Left forelimb (tissue), 1 donor: ENCODE results near the gene RASSF9.

Experiments
- DNase-seq: peaks from one replicate; pipeline ENCODE4 v3.0.0-alpha.2; 2018; ENCODE audit warnings: low spot score

The RASSF9 gene

GRCh38 chr12:85836197-85837090 lies at the start of gene RASSF9:
Gene RASSF9, minus strand, starts transcription at chr12:85836409. Its CDS starts 208 bp downstream, at chr12:85836201.
- DNase-seq: no peak

- no peak for DNase-seq
These were observed 47.6 kb upstream of the RASSF9 start for GRCh38 chr12:85883763-85884162.

- no peak for DNase-seq
These were observed 41.2 kb upstream of the RASSF9 start for GRCh38 chr12:85877459-85877858.

- DNase-seq: no peak
These were observed 37.8 kb upstream of the RASSF9 start, which contains the start of gene NTS for GRCh38 chr12:85874031-85874461. Gene NTS, plus strand, starts transcription at chr12:85874295. Its CDS starts 109 bp downstream, at chr12:85874404.

GRCh38 chr12:85872497-85873091 lies 36.4 kb upstream of the RASSF9 start:
- DNase-seq: no peak

GRCh38 chr12:85866986-85867776 lies 31.0 kb upstream of the RASSF9 start:
- no peak for DNase-seq

GRCh38 chr12:85865890-85866289 lies 29.7 kb upstream of the RASSF9 start:
- DNase-seq: no peak

- DNase-seq: no peak
These were observed 20.8 kb upstream of the RASSF9 start for GRCh38 chr12:85856966-85857365.

- no peak for DNase-seq
These were observed 19.1 kb upstream of the RASSF9 start for GRCh38 chr12:85855305-85855704.

GRCh38 chr12:85849344-85849743 lies 13.1 kb upstream of the RASSF9 start:
- no peak for DNase-seq

GRCh38 chr12:85843606-85844310 lies 7.5 kb upstream of the RASSF9 start:
- no peak for DNase-seq

- DNase-seq: no peak
These were observed 598 bp downstream of the RASSF9 start for GRCh38 chr12:85835426-85836196.

GRCh38 chr12:85834378-85834777 lies 1.8 kb downstream of the RASSF9 start:
- DNase-seq: no peak

GRCh38 chr12:85833579-85833978 lies 2.6 kb downstream of the RASSF9 start:
- DNase-seq: no peak

- no peak for DNase-seq
These were observed 4.8 kb downstream of the RASSF9 start for GRCh38 chr12:85831327-85831990.

- no peak for DNase-seq
These were observed 6.8 kb downstream of the RASSF9 start for GRCh38 chr12:85829391-85829790.

- no peak for DNase-seq
These were observed 7.6 kb downstream of the RASSF9 start for GRCh38 chr12:85828576-85828975.

- no peak for DNase-seq
These were observed 10.5 kb downstream of the RASSF9 start for GRCh38 chr12:85825746-85826145.

GRCh38 chr12:85823436-85824180 lies 12.6 kb downstream of the RASSF9 start:
- no peak for DNase-seq

GRCh38 chr12:85821759-85822158 lies 14.4 kb downstream of the RASSF9 start:
- DNase-seq: no peak
